ENCODE data around the gene NUP133.

DNA sequence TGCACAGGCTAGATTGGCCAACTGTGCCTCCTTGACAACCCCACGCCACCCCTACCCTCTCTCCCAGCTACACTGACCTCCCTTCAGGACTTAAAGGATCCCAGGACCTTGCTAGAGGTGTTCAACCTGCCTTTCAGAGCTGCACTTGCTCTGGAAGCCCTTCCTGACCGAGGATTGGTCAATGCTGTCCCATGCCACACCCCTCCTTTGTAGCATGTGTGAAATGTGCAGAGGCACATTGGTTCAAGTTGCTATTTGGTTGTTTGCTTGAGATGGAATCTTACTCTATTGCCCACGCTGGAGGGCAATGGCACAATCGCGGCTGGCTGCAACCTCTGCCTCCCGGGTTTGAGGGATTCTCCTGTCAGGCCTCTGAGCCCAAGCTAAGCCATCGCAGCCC is 96.1 kb downstream of the NUP133 start:
- TF ChIP-seq, protein P1, sequence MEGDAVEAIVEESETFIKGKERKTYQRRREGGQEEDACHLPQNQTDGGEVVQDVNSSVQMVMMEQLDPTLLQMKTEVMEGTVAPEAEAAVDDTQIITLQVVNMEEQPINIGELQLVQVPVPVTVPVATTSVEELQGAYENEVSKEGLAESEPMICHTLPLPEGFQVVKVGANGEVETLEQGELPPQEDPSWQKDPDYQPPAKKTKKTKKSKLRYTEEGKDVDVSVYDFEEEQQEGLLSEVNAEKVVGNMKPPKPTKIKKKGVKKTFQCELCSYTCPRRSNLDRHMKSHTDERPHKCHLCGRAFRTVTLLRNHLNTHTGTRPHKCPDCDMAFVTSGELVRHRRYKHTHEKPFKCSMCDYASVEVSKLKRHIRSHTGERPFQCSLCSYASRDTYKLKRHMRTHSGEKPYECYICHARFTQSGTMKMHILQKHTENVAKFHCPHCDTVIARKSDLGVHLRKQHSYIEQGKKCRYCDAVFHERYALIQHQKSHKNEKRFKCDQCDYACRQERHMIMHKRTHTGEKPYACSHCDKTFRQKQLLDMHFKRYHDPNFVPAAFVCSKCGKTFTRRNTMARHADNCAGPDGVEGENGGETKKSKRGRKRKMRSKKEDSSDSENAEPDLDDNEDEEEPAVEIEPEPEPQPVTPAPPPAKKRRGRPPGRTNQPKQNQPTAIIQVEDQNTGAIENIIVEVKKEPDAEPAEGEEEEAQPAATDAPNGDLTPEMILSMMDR (IDR thresholded peaks at IDR 0.05; ENCODE audit: extremely low read depth in 1 of 2, insufficient read depth in 1 of 2, low read depth in 1 of 2, low read length in 2 of 2), result no peak
- TF ChIP-seq EZH2 (IDR thresholded peaks at IDR 0.05; ENCODE audit: borderline replicate concordance, low read depth, low read length, severe bottlenecking), result no peak
- no peak for TF ChIP-seq FOS (IDR thresholded peaks at IDR 0.05; ENCODE audit: borderline replicate concordance, insufficient read depth, low read length)
- no peak for TF ChIP-seq POLR2AphosphoS5 (IDR thresholded peaks at IDR 0.05; ENCODE audit: insufficient read depth, low read depth, low read length)
- TF ChIP-seq POLR2A (IDR thresholded peaks at IDR 0.05; ENCODE audit: low read depth, low read length), result no peak
- TF ChIP-seq, protein P2, sequence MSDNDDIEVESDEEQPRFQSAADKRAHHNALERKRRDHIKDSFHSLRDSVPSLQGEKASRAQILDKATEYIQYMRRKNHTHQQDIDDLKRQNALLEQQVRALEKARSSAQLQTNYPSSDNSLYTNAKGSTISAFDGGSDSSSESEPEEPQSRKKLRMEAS (IDR thresholded peaks at IDR 0.05; ENCODE audit: insufficient read depth, insufficient read length), result no peak
- no peak for TF ChIP-seq JUN (IDR thresholded peaks at IDR 0.05; ENCODE audit: borderline replicate concordance, insufficient read depth, insufficient read length, low read depth)
- TF ChIP-seq GATA2 (IDR thresholded peaks at IDR 0.05; ENCODE audit: insufficient read depth, insufficient read length, low read depth, low read length), result no peak
- no peak for TF ChIP-seq MYC (IDR thresholded peaks at IDR 0.05; ENCODE audit: low read depth, low read length)

Data from endothelial cell of umbilical vein (primary cell).